IPS DF 6.9 (cell line): ENCODE results near the gene RAB4A.

Experiments used
- DNase-seq: peaks from one replicate; pipeline ENCODE4 v3.0.0-alpha.2; 2013; ENCODE audit warnings: low read depth, low spot score
- H3K27ac ChIP-seq: one replicate; pipeline ENCODE4 v1.5.1; 2013; ENCODE audit warnings: low read length, control low read depth
- H3K27me3 ChIP-seq: 2 replicates; pipeline ENCODE4 v1.6.1; 2013; ENCODE audit warnings: mild to moderate bottlenecking, low read length; ENCODE audit not compliant: control insufficient read depth, insufficient read depth
- H3K36me3 ChIP-seq: 2 replicates; pipeline ENCODE4 v1.6.1; 2013; ENCODE audit warnings: low read length; ENCODE audit not compliant: control insufficient read depth, insufficient read depth
- H3K4me1 ChIP-seq: 2 replicates; pipeline ENCODE4 v1.6.1; 2013; ENCODE audit warnings: low read length; ENCODE audit not compliant: control insufficient read depth, insufficient read depth
- H3K4me3 ChIP-seq: 2 replicates; pipeline ENCODE4 v1.5.1; 2013; ENCODE audit warnings: mild to moderate bottlenecking, low read length
- H3K9me3 ChIP-seq: 2 replicates; pipeline ENCODE4 v1.6.1; 2013; ENCODE audit warnings: low read length, inconsistent platforms; ENCODE audit not compliant: control insufficient read depth, insufficient read depth
- WGBS: extraction: QIAGEN DNeasy Blood & Tissue Kit; methylation state at CpG from one replicate; pipeline ENCODE4 v1.1.7; 2013; ENCODE audit warnings: mixed read lengths, missing lambda C conversion rate; ENCODE audit not compliant: insufficient read length, insufficient coverage; 5-methylcytosine and 5-hydroxymethylcytosine counted together

Gene RAB4A

GRCh38 chr1:229244091-229244490, 26.8 kb upstream of the RAB4A start:
- Histone ChIP-seq H3K36me3 (no peaks in the 10 kb centered on the region; the same call in 1 of the 2 replicates), H3K27ac (no peak overlapping the region), H3K4me1 (peaks cover 3% of the 10 kb centered on the region), H3K4me3 (no peak overlapping the region), H3K9me3 (no peaks in the 10 kb centered on the region), H3K27me3 (no peaks in the 10 kb centered on the region)
- no CpG with 5 or more reads among the region's 3 CpGs for WGBS
- DNase-seq = no peak

GRCh38 chr1:229247871-229248270, 23.0 kb upstream of the RAB4A start:
- no peaks in the 10 kb centered on the region for H3K27me3 ChIP-seq
- H3K4me3 ChIP-seq = no peak overlapping the region
- H3K36me3 ChIP-seq = no peaks in the 10 kb centered on the region
- H3K4me1 ChIP-seq = peaks cover 3% of the 10 kb centered on the region
- H3K27ac ChIP-seq = no peak overlapping the region
- no CpG with 5 or more reads among the region's 2 CpGs for whole genome bisulfite sequencing
- H3K9me3 ChIP-seq = no peaks in the 10 kb centered on the region
- DNase-seq = no peak

GRCh38 chr1:229248821-229249817, 21.8 kb upstream of the RAB4A start:
- Histone ChIP-seq H3K36me3 (no peaks in the 10 kb centered on the region), H3K4me3 (no peak overlapping the region), H3K27ac (no peak overlapping the region), H3K4me1 (peaks cover 3% of the 10 kb centered on the region), H3K27me3 (no peaks in the 10 kb centered on the region), H3K9me3 (no peaks in the 10 kb centered on the region)
- no CpG with 5 or more reads among the region's 10 CpGs for WGBS
- DNase-seq = no peak

GRCh38 chr1:229249854-229250644, 20.9 kb upstream of the RAB4A start:
- Histone ChIP-seq H3K27me3 (no peaks in the 10 kb centered on the region), H3K4me3 (no peak overlapping the region), H3K27ac (no peak overlapping the region), H3K36me3 (no peaks in the 10 kb centered on the region), H3K4me1 (peaks cover 3% of the 10 kb centered on the region), H3K9me3 (no peaks in the 10 kb centered on the region)
- DNase-seq = no peak
- no CpG with 5 or more reads among the region's 6 CpGs for WGBS

- Histone ChIP-seq H3K27ac (no peak overlapping the region), H3K4me3 (no peak overlapping the region), H3K36me3 (no peaks in the 10 kb centered on the region), H3K9me3 (no peaks in the 10 kb centered on the region), H3K27me3 (no peaks in the 10 kb centered on the region), H3K4me1 (peaks cover 3% of the 10 kb centered on the region)
- WGBS = no CpG with 5 or more reads among the region's 5 CpGs
- no peak for DNase-seq
Measured at GRCh38 chr1:229251185-229251584, 19.7 kb upstream of the RAB4A start.

- H3K4me3 ChIP-seq = no peak overlapping the region
- no peak overlapping the region for H3K27ac ChIP-seq
- no peaks in the 10 kb centered on the region for H3K9me3 ChIP-seq
- peaks cover 3% of the 10 kb centered on the region for H3K4me1 ChIP-seq
- H3K27me3 ChIP-seq = no peaks in the 10 kb centered on the region
- DNase-seq = no peak
- WGBS = no CpG with 5 or more reads among the region's 12 CpGs
- H3K36me3 ChIP-seq = no peaks in the 10 kb centered on the region
Measured at GRCh38 chr1:229252228-229252984, 18.5 kb upstream of the RAB4A start.

GRCh38 chr1:229253151-229253974, 17.5 kb upstream of the RAB4A start:
- no peaks in the 10 kb centered on the region for H3K27me3 ChIP-seq
- no peak overlapping the region for H3K4me3 ChIP-seq
- no peaks in the 10 kb centered on the region for H3K9me3 ChIP-seq
- DNase-seq = no peak
- H3K27ac ChIP-seq = no peak overlapping the region
- no peaks in the 10 kb centered on the region for H3K36me3 ChIP-seq
- H3K4me1 ChIP-seq = peaks cover 3% of the 10 kb centered on the region
- WGBS = no CpG with 5 or more reads among the region's 13 CpGs

GRCh38 chr1:229254910-229255541, 15.9 kb upstream of the RAB4A start:
- DNase-seq = no peak
- H3K27me3 ChIP-seq = no peaks in the 10 kb centered on the region
- H3K4me3 ChIP-seq = no peak overlapping the region
- no CpG with 5 or more reads among the region's 1 CpG for WGBS
- no peaks in the 10 kb centered on the region for H3K36me3 ChIP-seq
- H3K4me1 ChIP-seq = peaks cover 2% of the 10 kb centered on the region; the same call in 1 of the 2 replicates
- H3K27ac ChIP-seq = no peak overlapping the region
- no peaks in the 10 kb centered on the region for H3K9me3 ChIP-seq

- Histone ChIP-seq H3K4me3 (no peak overlapping the region), H3K27ac (no peak overlapping the region), H3K27me3 (no peaks in the 10 kb centered on the region), H3K9me3 (no peaks in the 10 kb centered on the region), H3K36me3 (no peaks in the 10 kb centered on the region), H3K4me1 (peaks cover 2% of the 10 kb centered on the region; the same call in 1 of the 2 replicates)
- WGBS = no CpG with 5 or more reads among the region's 4 CpGs
- DNase-seq = no peak
Measured at GRCh38 chr1:229258031-229258756, 12.7 kb upstream of the RAB4A start.
